Common myeloid progenitor, CD34-positive (primary cell): Measurements from ENCODE around the gene ERVMER34-1.
A peak's percentile ranks its signal among the peaks of the same experiment; 100 is the strongest.

ENCODE experiments used
- CTCF ChIA-PET: fragments of 350-600 bp; sonication (Branson Sonifier 250); formaldehyde crosslinking; loops from one replicate; lab custom pipeline; 2021; ENCODE audit warnings: antibody characterized with exemption; lab: Charles Lee
- POLR2A ChIA-PET: fragments of 350-600 bp; sonication (Branson Sonifier 250); formaldehyde crosslinking; loops from one replicate; lab custom pipeline; 2021; ENCODE audit warnings: antibody characterized with exemption; lab: Charles Lee
- DNase-seq, 3 donors: peaks; one replicate each; pipeline versions ENCODE4 v3.0.0 to v3.0.0-alpha.2; 2013
- H3K27ac ChIP-seq, 2 experiments: 1 replicate in 1 of 2; 2 replicates in 1 of 2; pipeline ENCODE4 v1.7.0; 2013; ENCODE audit warnings: inconsistent platforms in 2 of 2, low read length in 2 of 2, mild to moderate bottlenecking in 2 of 2, low read depth in 1 of 2, moderate library complexity in 1 of 2; ENCODE audit not compliant: severe bottlenecking in 2 of 2, insufficient read depth in 1 of 2, poor library complexity in 1 of 2
- H3K27me3 ChIP-seq, 5 experiments: replicated peaks in 2 of 5; 1 replicate in 3 of 5; 2 replicates in 2 of 5; pipeline versions ENCODE4 v1.6.1 to v1.7.0; 2013; ENCODE audit warnings: low read length in 4 of 5, mild to moderate bottlenecking in 2 of 5, moderate library complexity in 2 of 5, inconsistent platforms in 1 of 5; ENCODE audit not compliant: insufficient read depth in 5 of 5, control insufficient read depth in 4 of 5
- H3K36me3 ChIP-seq, 4 experiments: 1 replicate in 2 of 4; 2 replicates in 2 of 4; pipeline versions ENCODE4 v1.6.1 to v1.7.0; 2013; ENCODE audit warnings: low read length in 3 of 4, control low read depth in 1 of 4, mild to moderate bottlenecking in 1 of 4; ENCODE audit not compliant: control insufficient read depth in 4 of 4, insufficient read depth in 4 of 4
- H3K4me1 ChIP-seq, 4 experiments: 1 replicate in 3 of 4; 2 replicates in 1 of 4; pipeline versions ENCODE4 v1.6.1 to v1.7.1; 2013; ENCODE audit warnings: low read length in 3 of 4, mild to moderate bottlenecking in 3 of 4, control low read depth in 1 of 4, inconsistent platforms in 1 of 4, moderate library complexity in 1 of 4; ENCODE audit not compliant: control insufficient read depth in 4 of 4, insufficient read depth in 4 of 4; ENCODE audit errors: control extremely low read depth in 1 of 4
- H3K4me3 ChIP-seq, 7 experiments: 1 replicate in 4 of 7; 2 replicates in 3 of 7; pipeline versions ENCODE4 v1.5.1 to v1.7.0; 2013; ENCODE audit warnings: mild to moderate bottlenecking in 7 of 7, low read length in 6 of 7, moderate library complexity in 6 of 7, inconsistent platforms in 2 of 7, low read depth in 2 of 7, control low read depth in 1 of 7; ENCODE audit not compliant: insufficient read depth in 4 of 7, control insufficient read depth in 1 of 7; ENCODE audit errors: extremely low read depth in 1 of 7
- H3K9me3 ChIP-seq, 5 experiments: 1 replicate in 4 of 5; 2 replicates in 1 of 5; pipeline versions ENCODE4 v1.6.1 to v1.7.1; 2013; ENCODE audit warnings: low read length in 4 of 5, mild to moderate bottlenecking in 2 of 5, inconsistent platforms in 1 of 5, low read depth in 1 of 5, moderate library complexity in 1 of 5; ENCODE audit not compliant: control insufficient read depth in 4 of 5, insufficient read depth in 2 of 5; ENCODE audit errors: control extremely low read depth in 1 of 5
- WGBS: methylation state at CpG from one replicate; pipeline ENCODE4 v1.1.5; 2013; ENCODE audit not compliant: insufficient coverage; 5-methylcytosine and 5-hydroxymethylcytosine counted together

Gene ERVMER34-1

GRCh38 chr4:52721968-52722815 lies 29.0 kb downstream of the ERVMER34-1 start:
- H3K4me3 ChIP-seq: peak overlapping the region; percentile 53 to 86 (median 75)
- H3K9me3 ChIP-seq: no peaks in the 10 kb centered on the region
- H3K4me1 ChIP-seq: peaks cover 0 to 9% (median 6%) of the 10 kb centered on the region in 4 experiments
- peak overlapping the region; percentile 64 to 83 for H3K27ac ChIP-seq
- CTCF ChIA-PET: interaction anchor here (0.6 to 1.1 kb wide), 4 partner anchors 9 to 259 kb away, joined by 3 to 4 read pairs (median 3); no protein-coding TSS in a partner anchor
- peak; percentile 98 to 99 (median 99) for DNase-seq
- H3K36me3 ChIP-seq: peaks cover 0 to 12% (median 0%) of the 10 kb centered on the region in 4 experiments
- H3K27me3 ChIP-seq: no peaks in the 10 kb centered on the region
- WGBS: 0% methylated on average over 48 of the region's 56 CpGs
- POLR2A ChIA-PET: interaction anchor here (0.6 to 3.0 kb wide), 3 partner anchors 9 to 285 kb away, joined by 3 to 17 read pairs (median 5); no protein-coding TSS in a partner anchor

GRCh38 chr4:52718123-52718522 lies 33.1 kb downstream of the ERVMER34-1 start:
- WGBS: no CpG with 5 or more reads among the region's 3 CpGs
- no peak overlapping the region for H3K4me3 ChIP-seq
- H3K27me3 ChIP-seq: no peaks in the 10 kb centered on the region
- no peaks in the 10 kb centered on the region for H3K9me3 ChIP-seq
- H3K36me3 ChIP-seq: peaks cover 6 to 51% (median 25%) of the 10 kb centered on the region in 4 experiments
- peak in 1 of 3 donors; percentile 6 for DNase-seq
- no peak overlapping the region for H3K27ac ChIP-seq
- POLR2A ChIA-PET: no interaction called here
- CTCF ChIA-PET: interaction anchor here (0.6 to 1.3 kb wide), 2 partner anchors 16 to 131 kb away, joined by 3 to 4 read pairs; no protein-coding TSS in a partner anchor
- H3K4me1 ChIP-seq: peaks cover 7 to 31% (median 22%) of the 10 kb centered on the region in 4 experiments

- no peaks in the 10 kb centered on the region for H3K27me3 ChIP-seq
- no peak overlapping the region for H3K27ac ChIP-seq
- 97% methylated on average over 3 of the region's 6 CpGs for WGBS
- H3K9me3 ChIP-seq: no peaks in the 10 kb centered on the region
- DNase-seq: no peak
- H3K4me3 ChIP-seq: no peak overlapping the region
- H3K4me1 ChIP-seq: peaks cover 11 to 34% (median 20%) of the 10 kb centered on the region in 4 experiments
- peaks cover 6 to 53% (median 25%) of the 10 kb centered on the region in 4 experiments for H3K36me3 ChIP-seq
- POLR2A ChIA-PET: no interaction called here
- CTCF ChIA-PET: no interaction called here
These were observed 34.7 kb downstream of the ERVMER34-1 start for GRCh38 chr4:52716364-52717151.

GRCh38 chr4:52715914-52716313 lies 35.3 kb downstream of the ERVMER34-1 start:
- no peaks in the 10 kb centered on the region for H3K27me3 ChIP-seq
- peaks cover 11 to 33% (median 19%) of the 10 kb centered on the region in 4 experiments for H3K4me1 ChIP-seq
- peaks cover 6 to 53% (median 25%) of the 10 kb centered on the region in 4 experiments for H3K36me3 ChIP-seq
- ChIA-PET CTCF (no interaction called here), POLR2A (no interaction called here)
- no peak overlapping the region for H3K4me3 ChIP-seq
- H3K9me3 ChIP-seq: no peaks in the 10 kb centered on the region
- no CpG with 5 or more reads among the region's 3 CpGs for WGBS
- no peak overlapping the region for H3K27ac ChIP-seq
- DNase-seq: no peak

- 95% methylated on average over 4 of the region's 7 CpGs for WGBS
- Histone ChIP-seq H3K4me3 (peak overlapping the region in 1 of 7 experiments; percentile 93), H3K9me3 (no peaks in the 10 kb centered on the region), H3K27ac (no peak overlapping the region), H3K36me3 (peaks cover 6 to 48% (median 25%) of the 10 kb centered on the region in 4 experiments), H3K4me1 (peaks cover 11 to 33% (median 19%) of the 10 kb centered on the region in 4 experiments), H3K27me3 (no peaks in the 10 kb centered on the region)
- ChIA-PET CTCF (no interaction called here), POLR2A (no interaction called here)
- DNase-seq: no peak
These were observed 35.8 kb downstream of the ERVMER34-1 start for GRCh38 chr4:52715255-52715897.

GRCh38 chr4:52714597-52715254 lies 36.5 kb downstream of the ERVMER34-1 start:
- CTCF ChIA-PET: no interaction called here
- POLR2A ChIA-PET: no interaction called here
- peak overlapping the region in 1 of 7 experiments; percentile 93 for H3K4me3 ChIP-seq

More at GRCh38 chr4:52714597-52715254, 36.5 kb downstream of the ERVMER34-1 start:
- Histone ChIP-seq H3K36me3 (peaks cover 6 to 45% (median 25%) of the 10 kb centered on the region in 4 experiments), H3K4me1 (peaks cover 11 to 33% (median 19%) of the 10 kb centered on the region in 4 experiments), H3K9me3 (no peaks in the 10 kb centered on the region), H3K27ac (no peak overlapping the region), H3K27me3 (no peaks in the 10 kb centered on the region)
- DNase-seq: peak in 2 of 3 donors; percentile 19 to 43
- WGBS: 98% methylated on average over 4 of the region's 4 CpGs
